Fibroblast of skin of back (primary cell): ENCODE data around the gene LRBA.
"Not testable (repeated sequence)": the region's sequence is repeated elsewhere in the genome, so short reads cannot be mapped to it uniquely, and the experiment has no call there.

Experiments used
- DNase-seq: peaks from one replicate; pipeline ENCODE4 v3.0.0-alpha.2; 2013

The LRBA gene

DNA sequence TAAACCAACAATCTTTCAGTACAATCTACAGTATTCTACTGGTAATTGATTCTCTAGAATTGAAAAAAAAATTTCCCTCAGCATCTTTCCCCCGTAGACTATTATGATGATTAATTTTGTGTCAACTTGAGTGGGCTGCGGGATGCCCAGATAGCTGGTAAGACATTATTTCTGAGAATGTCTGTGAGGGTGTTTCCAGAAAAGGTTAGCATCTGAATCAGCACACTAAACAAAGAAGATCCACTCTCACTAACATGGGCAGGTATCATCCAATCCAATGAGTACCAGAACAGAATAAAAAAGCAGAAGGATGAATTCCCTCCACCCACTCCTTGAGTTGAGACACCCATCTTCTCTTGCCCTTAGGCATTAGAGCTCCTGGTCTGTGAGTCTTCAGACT, 619.2 kb downstream of the LRBA start:
- no peak for DNase-seq

DNA sequence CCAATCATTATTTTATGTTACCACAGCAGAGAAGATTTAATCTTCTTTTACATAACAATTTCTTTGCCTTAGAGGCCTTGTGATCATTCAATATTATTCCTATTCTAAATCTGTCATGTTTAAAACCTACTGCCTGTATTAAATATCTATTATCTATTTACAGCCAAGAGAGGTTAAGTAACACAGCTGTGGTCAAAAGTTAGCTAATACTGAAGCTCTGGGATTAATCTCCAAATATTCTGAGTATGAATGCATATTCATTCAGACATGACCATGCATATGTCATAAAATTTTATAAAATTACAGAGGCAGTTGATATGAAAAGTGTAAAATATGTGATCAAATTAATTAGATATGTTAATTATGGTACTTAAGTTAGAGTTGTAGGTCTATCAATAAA, 621.0 kb downstream of the LRBA start:
- no peak for DNase-seq

GRCh38 chr4:150391052-150391451, 624.0 kb downstream of the LRBA start:
- DNase-seq: no peak

GRCh38 chr4:150390531-150390910, 624.6 kb downstream of the LRBA start:
- no peak for DNase-seq

DNA sequence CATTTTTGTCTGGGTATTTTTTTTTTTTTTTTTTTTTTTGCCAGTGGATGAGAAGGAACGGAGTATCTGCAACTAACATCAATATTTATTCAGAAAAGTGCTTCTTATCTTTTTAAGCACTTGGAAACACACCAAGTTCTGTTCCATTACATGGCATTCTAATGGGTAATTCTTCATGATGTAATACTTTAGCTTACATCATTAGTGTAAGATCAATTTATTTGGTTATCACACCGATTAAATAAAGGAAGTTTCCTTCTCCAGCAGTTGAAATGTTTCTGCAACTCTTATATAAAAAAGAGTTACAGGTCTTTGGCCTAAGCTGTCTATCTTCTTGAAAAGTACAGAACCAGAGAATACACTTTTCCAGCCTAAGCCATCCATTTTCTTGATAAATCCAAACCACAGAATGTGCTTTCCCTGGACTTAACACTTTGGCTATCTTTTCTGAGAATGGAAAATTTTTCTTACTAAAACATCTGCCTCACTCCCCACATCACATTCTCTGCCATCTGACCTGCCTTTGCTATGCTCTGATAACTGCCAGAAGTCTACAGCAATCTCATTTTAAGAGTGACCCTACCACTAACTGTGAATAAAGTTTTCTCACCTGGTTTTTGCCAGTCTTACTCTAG, 625.1 kb downstream of the LRBA start:
- DNase-seq: no peak

GRCh38 chr4:150387981-150388380, 627.1 kb downstream of the LRBA start:
- no peak for DNase-seq

GRCh38 chr4:150386415-150386814, 628.7 kb downstream of the LRBA start:
- not testable (repeated sequence) for DNase-seq

DNA sequence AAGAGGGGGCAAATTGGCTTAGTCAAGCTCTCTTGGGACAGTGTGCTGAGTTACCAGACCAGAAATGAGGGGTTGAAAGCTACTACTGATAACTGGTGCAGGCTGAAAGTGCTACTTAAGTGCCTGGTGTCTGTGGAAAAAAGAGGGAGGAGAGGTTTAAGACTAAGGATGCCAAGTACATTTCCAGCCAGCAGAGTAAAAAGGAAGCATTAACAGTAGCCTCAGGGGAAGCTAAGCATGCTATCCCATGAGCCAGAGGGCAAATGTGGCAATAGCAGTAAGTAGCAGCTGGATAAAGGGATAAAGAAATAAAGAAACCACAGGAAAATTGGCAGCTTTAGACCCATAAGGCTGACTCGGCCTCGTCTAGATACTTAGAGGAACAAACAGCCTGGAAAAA, 629.5 kb downstream of the LRBA start:
- DNase-seq: peak; percentile 73

GRCh38 chr4:150384249-150384648, 630.8 kb downstream of the LRBA start:
- no peak for DNase-seq

GRCh38 chr4:150382028-150382427, 633.1 kb downstream of the LRBA start:
- no peak for DNase-seq

GRCh38 chr4:150381609-150382008, 633.5 kb downstream of the LRBA start:
- DNase-seq: peak; percentile 76

- DNase-seq: peak; percentile 54
Observed at GRCh38 chr4:150381036-150381435, 634.0 kb downstream of the LRBA start.

- DNase-seq: peak; percentile 79
Observed at GRCh38 chr4:150379454-150379853, 635.6 kb downstream of the LRBA start.

GRCh38 chr4:150375025-150375424, 640.1 kb downstream of the LRBA start:
- DNase-seq: no peak

DNA sequence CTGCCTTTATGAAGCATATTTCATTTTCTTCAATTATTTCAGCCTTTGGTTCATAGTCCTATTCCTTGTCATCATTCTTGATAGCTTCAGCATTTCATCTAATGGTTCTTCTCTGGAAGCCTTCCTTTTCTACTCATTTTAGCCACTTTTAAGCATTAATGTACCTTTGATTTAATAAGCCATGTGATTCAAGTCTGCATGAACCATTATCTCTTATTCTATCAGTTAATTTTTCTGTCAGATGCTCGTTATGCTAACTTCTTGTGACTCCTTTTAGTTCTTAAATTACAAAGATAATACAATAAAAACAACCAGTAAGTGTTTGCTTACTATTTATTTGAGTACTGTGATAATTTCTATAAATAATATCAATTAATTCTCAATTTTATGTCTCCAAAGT, 643.2 kb downstream of the LRBA start:
- DNase-seq: no peak

- no peak for DNase-seq
Observed at GRCh38 chr4:150369434-150370380, 645.4 kb downstream of the LRBA start.

DNA sequence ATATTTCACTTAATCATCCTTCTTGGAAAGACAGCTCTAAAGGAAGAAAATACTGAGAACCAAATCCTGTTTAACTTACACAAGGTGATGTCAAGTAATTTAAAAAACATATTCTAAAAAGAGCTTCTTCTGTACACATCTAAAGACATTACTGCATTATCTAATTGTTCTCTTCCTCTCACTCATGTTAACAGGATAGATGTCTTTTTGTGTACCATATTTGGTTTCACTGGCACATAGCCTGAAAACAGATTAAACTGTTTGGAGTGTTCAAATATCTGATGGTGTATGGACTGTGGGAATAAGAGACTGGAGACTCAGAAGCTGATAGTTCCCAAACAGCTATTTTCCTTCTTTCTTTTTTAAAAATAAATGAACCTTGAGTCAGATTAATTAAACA, 646.4 kb downstream of the LRBA start:
- DNase-seq: peak; percentile 13

GRCh38 chr4:150367326-150367725, 647.8 kb downstream of the LRBA start:
- no peak for DNase-seq

- no peak for DNase-seq
Observed at GRCh38 chr4:150366487-150366999, 648.5 kb downstream of the LRBA start.

DNA sequence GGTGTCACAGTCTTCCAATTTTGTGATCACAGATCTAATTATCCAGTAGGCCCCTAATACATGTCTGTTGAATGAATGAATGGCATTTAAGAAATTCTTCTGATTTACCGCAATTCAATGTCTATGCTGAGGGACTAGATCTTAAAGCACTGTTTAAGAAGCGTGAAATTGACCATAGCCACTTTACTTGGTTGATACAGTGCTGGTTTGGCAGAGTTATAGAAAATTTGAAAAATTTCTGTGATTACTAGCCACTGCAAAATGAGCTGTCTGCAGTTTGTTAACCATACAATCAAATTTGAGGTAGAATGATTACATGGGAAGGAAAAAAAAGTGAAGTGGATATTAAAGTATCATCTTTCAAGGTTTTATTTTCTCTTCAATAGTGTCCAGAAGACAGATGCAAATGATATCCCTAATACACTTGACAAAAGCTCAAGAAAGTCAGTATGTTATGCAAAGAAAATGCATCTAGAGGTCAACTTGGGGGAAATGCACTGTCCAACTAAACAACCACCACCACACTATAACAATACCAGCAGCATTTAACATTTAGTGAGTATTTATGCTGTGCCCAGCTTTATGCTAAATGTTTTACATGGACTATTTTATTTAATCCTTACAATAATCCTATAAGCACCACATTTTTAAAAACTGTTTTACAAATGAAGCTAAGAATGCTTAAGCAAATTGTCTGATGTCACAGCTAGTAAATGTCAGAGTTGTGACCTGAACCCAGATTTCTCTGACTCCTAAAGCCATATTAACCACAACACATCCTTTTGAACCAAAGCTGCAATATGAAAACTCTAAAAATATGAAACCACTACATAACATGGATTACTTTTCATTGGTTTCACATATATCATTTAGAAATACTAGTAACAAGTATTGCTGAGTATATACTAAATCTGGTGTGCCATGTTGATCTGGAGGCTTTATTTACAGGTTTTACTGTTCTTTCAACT, 651.1 kb downstream of the LRBA start:
- no peak for DNase-seq

GRCh38 chr4:150358691-150359090, 656.4 kb downstream of the LRBA start:
- no peak for DNase-seq

DNA sequence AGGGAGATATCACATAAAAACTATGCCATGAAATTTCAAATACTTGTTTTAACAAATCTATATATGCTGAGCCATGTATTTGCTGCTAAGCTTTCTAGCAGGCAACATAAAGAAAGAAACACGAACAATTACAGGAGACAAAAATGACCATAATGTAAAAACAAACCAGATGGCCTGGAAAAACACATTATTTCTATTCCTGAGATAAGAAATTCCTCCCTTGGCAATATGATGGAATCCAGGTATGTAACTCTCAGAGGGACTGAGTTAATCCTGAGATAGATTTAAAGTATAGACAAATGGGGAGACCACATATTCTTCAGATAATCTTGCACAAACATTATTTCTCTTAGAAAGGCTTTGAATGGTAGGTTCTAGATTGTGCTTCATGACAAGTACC, 657.3 kb downstream of the LRBA start:
- DNase-seq: no peak
